H9 (cell line): Measurements from ENCODE around the gene NAPEPLD. TPM values are rescaled to one million over a fixed set of nuclear protein-coding genes. Genes with fewer than 3 reads are reported as not detected.

Experiments used
- DNase-seq: peaks from one replicate; pipeline ENCODE4 v3.0.0-alpha.2; 2017
- H2AFZ ChIP-seq: one replicate; pipeline ENCODE4 v1.6.1; 2013; ENCODE audit warnings: mild to moderate bottlenecking, low read length, control low read depth, moderate library complexity
- H2AK5ac ChIP-seq: 2 replicates; pipeline ENCODE4 v1.6.1; 2013; ENCODE audit warnings: low read length, control low read depth, mixed read lengths; ENCODE audit not compliant: insufficient read length
- H2BK120ac ChIP-seq: one replicate; pipeline ENCODE4 v1.6.1; 2013; ENCODE audit warnings: low read depth, mild to moderate bottlenecking, low read length, control low read depth, inconsistent platforms; ENCODE audit not compliant: poor library complexity, severe bottlenecking
- H2BK12ac ChIP-seq: 2 replicates; pipeline ENCODE4 v1.6.1; 2013; ENCODE audit warnings: low read length, control low read depth, mixed read lengths, low read depth; ENCODE audit not compliant: insufficient read length
- H2BK15ac ChIP-seq: 2 replicates; pipeline ENCODE4 v1.6.1; 2013; ENCODE audit warnings: low read depth, low read length, control low read depth
- H2BK20ac ChIP-seq: one replicate; pipeline ENCODE4 v1.6.1; 2013; ENCODE audit warnings: low read depth, mild to moderate bottlenecking, low read length, control low read depth, inconsistent platforms; ENCODE audit not compliant: poor library complexity, severe bottlenecking
- H2BK5ac ChIP-seq: 2 replicates; pipeline ENCODE4 v1.6.1; 2013; ENCODE audit warnings: low read length, control low read depth, mixed read lengths; ENCODE audit not compliant: insufficient read length
- H3K14ac ChIP-seq: 2 replicates; pipeline ENCODE4 v1.6.1; 2013; ENCODE audit warnings: low read length, control low read depth; ENCODE audit not compliant: insufficient read depth
- H3K18ac ChIP-seq: 2 replicates; pipeline ENCODE4 v1.6.1; 2013; ENCODE audit warnings: low read depth, mild to moderate bottlenecking, mixed read lengths, low read length, control low read depth; ENCODE audit not compliant: insufficient read length
- H3K23ac ChIP-seq: 2 replicates; pipeline ENCODE4 v1.6.1; 2013; ENCODE audit warnings: low read length, control low read depth, mixed read lengths, low read depth; ENCODE audit not compliant: insufficient read length
- H3K23me2 ChIP-seq: 2 replicates; pipeline ENCODE4 v1.6.1; 2013; ENCODE audit warnings: low read depth, mild to moderate bottlenecking, mixed read lengths, low read length, control low read depth; ENCODE audit not compliant: insufficient read length, poor library complexity, severe bottlenecking
- H3K27ac ChIP-seq: 2 replicates; pipeline ENCODE4 v1.5.1; 2013; ENCODE audit warnings: low read length, control low read depth, mixed read lengths, low read depth; ENCODE audit not compliant: insufficient read length
- H3K27me3 ChIP-seq: 2 replicates; pipeline ENCODE4 v1.6.1; 2013; ENCODE audit warnings: low read length, control low read depth, inconsistent platforms; ENCODE audit not compliant: insufficient read depth
- H3K4ac ChIP-seq: 2 replicates; pipeline ENCODE4 v1.6.1; 2013; ENCODE audit warnings: low read depth, mild to moderate bottlenecking, control low read depth, inconsistent platforms, low read length, moderate library complexity
- H3K4me1 ChIP-seq: 2 replicates; pipeline ENCODE4 v1.6.1; 2013; ENCODE audit warnings: low read length, control low read depth, inconsistent platforms; ENCODE audit not compliant: insufficient read depth
- H3K4me2 ChIP-seq: 2 replicates; pipeline ENCODE4 v1.6.1; 2013; ENCODE audit warnings: low read length, control low read depth, mixed read lengths; ENCODE audit not compliant: insufficient read length, insufficient read depth
- H3K56ac ChIP-seq: 2 replicates; pipeline ENCODE4 v1.6.1; 2013; ENCODE audit warnings: low read depth, mild to moderate bottlenecking, mixed read lengths, low read length, control low read depth; ENCODE audit not compliant: insufficient read length
- H3K79me1 ChIP-seq: 2 replicates; pipeline ENCODE4 v1.6.1; 2013; ENCODE audit warnings: low read depth, mild to moderate bottlenecking, moderate library complexity, low read length, control low read depth, inconsistent platforms; ENCODE audit not compliant: insufficient read depth, poor library complexity, severe bottlenecking
- H3K79me2 ChIP-seq: 2 replicates; pipeline ENCODE4 v1.6.1; 2013; ENCODE audit warnings: low read length, control low read depth, inconsistent platforms; ENCODE audit not compliant: insufficient read depth
- H3K9ac ChIP-seq: 2 replicates; pipeline ENCODE4 v1.6.1; 2013; ENCODE audit warnings: low read length, control low read depth, mixed read lengths; ENCODE audit not compliant: insufficient read length; ENCODE audit errors: extremely low read depth
- H3K9me3 ChIP-seq: one replicate; pipeline ENCODE4 v1.6.1; 2013; ENCODE audit warnings: low read depth, low read length, inconsistent platforms; ENCODE audit not compliant: control insufficient read depth
- H3T11ph ChIP-seq: one replicate; pipeline ENCODE4 v1.6.1; 2013; ENCODE audit warnings: mild to moderate bottlenecking, low read length, control low read depth, inconsistent platforms
- H4K20me1 ChIP-seq: one replicate; pipeline ENCODE4 v1.6.1; 2013; ENCODE audit not compliant: control insufficient read depth, insufficient read length, insufficient read depth
- H4K5ac ChIP-seq: 2 replicates; pipeline ENCODE4 v1.6.1; 2013; ENCODE audit warnings: low read depth, mild to moderate bottlenecking, mixed read lengths, low read length, control low read depth; ENCODE audit not compliant: insufficient read length
- H4K8ac ChIP-seq: replicated peaks from 2 replicates; pipeline ENCODE4 v1.6.1; 2013; ENCODE audit warnings: low read length, control low read depth, mixed read lengths, low read depth; ENCODE audit not compliant: insufficient read length
- H4K91ac ChIP-seq: 2 replicates; pipeline ENCODE4 v1.6.1; 2013; ENCODE audit warnings: low read depth, mild to moderate bottlenecking, moderate library complexity, mixed read lengths, low read length, control low read depth; ENCODE audit not compliant: insufficient read length
- H3K27ac Mint-ChIP-seq, 3 experiments: 2 replicates in 2 of 3; 3 replicates in 1 of 3; pipeline ENCODE4 v1.8.0; 2020 to 2021; ENCODE audit warnings: mixed read lengths in 3 of 3, mild to moderate bottlenecking in 1 of 3, moderate library complexity in 1 of 3
- H3K27me3 Mint-ChIP-seq: 2 replicates; pipeline ENCODE4 v1.8.0; 2021; ENCODE audit warnings: low read depth, mild to moderate bottlenecking, moderate library complexity, mixed read lengths
- H3K36me3 Mint-ChIP-seq, 3 experiments: 2 replicates in 2 of 3; 3 replicates in 1 of 3; pipeline ENCODE4 v1.8.0; 2020 to 2021; ENCODE audit warnings: low read depth in 3 of 3, mixed read lengths in 3 of 3; ENCODE audit not compliant: insufficient read depth in 1 of 3
- H3K4me1 Mint-ChIP-seq, 2 experiments: 2 replicates each; pipeline ENCODE4 v1.8.0; 2020; ENCODE audit warnings: mixed read lengths in 2 of 2
- H3K4me3 Mint-ChIP-seq, 2 experiments: 2 replicates in 1 of 2; 3 replicates in 1 of 2; pipeline ENCODE4 v1.8.0; 2020 to 2021; ENCODE audit warnings: mild to moderate bottlenecking in 2 of 2, mixed read lengths in 2 of 2, moderate library complexity in 1 of 2
- H3K9me3 Mint-ChIP-seq, 2 experiments: 2 replicates in 1 of 2; 3 replicates in 1 of 2; pipeline ENCODE4 v1.8.0; 2020; ENCODE audit warnings: mild to moderate bottlenecking in 2 of 2, mixed read lengths in 2 of 2, moderate library complexity in 1 of 2
- CTCF ChIP-seq: fragments of 200-600 bp; sonication (generic); conservative IDR thresholded peaks from 3 replicates; pipeline ENCODE4 v1.8.0; 2021; ENCODE audit warnings: antibody characterized with exemption, mild to moderate bottlenecking
- WGBS: extraction: QIAGEN DNeasy Blood & Tissue Kit; methylation state at CpG from one replicate; pipeline ENCODE4 v1.1.7; 2013; ENCODE audit warnings: missing lambda C conversion rate, low lambda C conversion rate, mixed read lengths; ENCODE audit not compliant: insufficient read length; ENCODE audit errors: extremely low coverage; 5-methylcytosine and 5-hydroxymethylcytosine counted together
- total RNA-seq: library from RNA; stranded (reverse); gene quantifications from 2 replicates; pipeline ENCODE4 v1.2.1, GENCODE V29; 2021

Gene NAPEPLD
- total RNA-seq, 1 experiment from 2014 or later, result 9.3 TPM

GRCh38 chr7:103071000-103071399 is 77.9 kb downstream of the NAPEPLD start:
- Histone ChIP-seq H2BK20ac (no peak overlapping the region), H4K91ac (no peak overlapping the region), H2AFZ (no peak overlapping the region), H3K4ac (no peak overlapping the region), H4K20me1 (no peaks in the 10 kb centered on the region), H3K9me3 (no peaks in the 10 kb centered on the region), H2BK12ac (no peak overlapping the region), H3K4me1 (no peaks in the 10 kb centered on the region), H3K23ac (no peak overlapping the region), H4K8ac (no peak overlapping the region), H3K56ac (no peak overlapping the region), H3K18ac (no peak overlapping the region), H2BK5ac (no peak overlapping the region), H4K5ac (no peak overlapping the region), H3K27me3 (no peaks in the 10 kb centered on the region), H3K9ac (no peak overlapping the region), H2BK15ac (no peak overlapping the region), H2AK5ac (no peak overlapping the region), H3K4me2 (no peak overlapping the region), H3K14ac (no peak overlapping the region), H3K79me2 (no peaks in the 10 kb centered on the region), H3K23me2 (peaks cover 13% of the 10 kb centered on the region), H3T11ph (no peak overlapping the region), H3K27ac (no peak overlapping the region), H3K79me1 (no peaks in the 10 kb centered on the region), H2BK120ac (no peak overlapping the region)
- no peaks in the 10 kb centered on the region for H3K27me3 Mint-ChIP-seq
- H3K27ac Mint-ChIP-seq, result no peak overlapping the region
- peaks cover 15 to 18% of the 10 kb centered on the region in 2 experiments; a peak in 3 of 5 replicates for H3K9me3 Mint-ChIP-seq
- no peak for TF ChIP-seq CTCF
- peaks cover 16 to 21% of the 10 kb centered on the region in 2 experiments for H3K4me1 Mint-ChIP-seq
- DNase-seq, result no peak
- H3K4me3 Mint-ChIP-seq, result no peak overlapping the region
- no CpG with 5 or more reads among the region's 2 CpGs for WGBS
- H3K36me3 Mint-ChIP-seq, result peaks cover 6 to 19% (median 17%) of the 10 kb centered on the region in 3 experiments
